GM10248 (cell line): ENCODE results near the gene OR4K14.

Experiments used
- CTCF ChIA-PET: fragments of 300-600 bp; sonication (Branson Sonifier 250); formaldehyde crosslinking; extraction: SDS; loops from one replicate; lab custom pipeline; 2021; ENCODE audit warnings: antibody characterized with exemption; lab: Yijun Ruan, JAX
- POLR2A ChIA-PET: fragments of 350-650 bp; sonication (Branson Sonifier 250); formaldehyde crosslinking; extraction: SDS; loops from one replicate; lab custom pipeline; 2020; ENCODE audit warnings: antibody characterized with exemption; lab: Yijun Ruan, JAX
- DNase-seq: peaks from one replicate; pipeline ENCODE4 v3.0.0; 2012; ENCODE audit errors: extremely low spot score
- CTCF ChIP-seq: IDR thresholded peaks from 2 replicates; pipeline ENCODE4 v1.5.1; 2012; ENCODE audit warnings: mild to moderate bottlenecking, low read depth; ENCODE audit errors: extremely low read depth, missing control alignments, control extremely low read depth

Gene OR4K14

GRCh38 chr14:20019257-20019865 lies at the start of gene OR4K14:
TSS of gene OR4K14 (minus strand) at chr14:20019307. CDS start at chr14:20015193, 4,114 bp downstream.
- ChIA-PET POLR2A (no interaction called here), CTCF (no interaction called here)
- DNase-seq: no peak
- no peak for TF ChIP-seq CTCF

GRCh38 chr14:20059745-20060144 lies 40.6 kb upstream of the OR4K14 start, which contains the start of gene OR4L1:
TSS of gene OR4L1 (plus strand) at chr14:20060045. CDS start at chr14:20060045, 0 bp downstream.
- ChIA-PET POLR2A (no interaction called here), CTCF (no interaction called here)
- TF ChIP-seq CTCF: no peak
- no peak for DNase-seq

DNA sequence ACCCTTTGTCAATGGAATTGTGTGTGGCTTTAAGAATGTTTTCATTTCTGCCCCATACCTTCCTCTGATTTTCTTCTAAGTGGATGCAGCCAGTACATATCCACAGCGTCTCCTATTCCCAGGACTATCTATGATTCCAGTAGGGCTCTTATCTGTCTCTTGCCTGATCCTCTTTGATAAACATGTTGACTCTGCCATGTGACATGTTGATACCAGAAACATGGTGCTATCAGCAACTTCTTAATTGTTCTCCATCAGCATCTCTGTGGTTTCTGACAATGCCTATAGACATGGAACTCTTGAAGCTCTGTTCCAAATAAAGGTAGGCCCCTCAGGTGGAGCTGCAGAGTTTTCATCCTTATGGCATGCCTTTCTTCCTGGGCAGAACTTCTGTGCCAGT lies 29.1 kb upstream of the OR4K14 start:
- ChIA-PET CTCF (no interaction called here), POLR2A (no interaction called here)
- DNase-seq: no peak
- TF ChIP-seq CTCF: no peak

DNA sequence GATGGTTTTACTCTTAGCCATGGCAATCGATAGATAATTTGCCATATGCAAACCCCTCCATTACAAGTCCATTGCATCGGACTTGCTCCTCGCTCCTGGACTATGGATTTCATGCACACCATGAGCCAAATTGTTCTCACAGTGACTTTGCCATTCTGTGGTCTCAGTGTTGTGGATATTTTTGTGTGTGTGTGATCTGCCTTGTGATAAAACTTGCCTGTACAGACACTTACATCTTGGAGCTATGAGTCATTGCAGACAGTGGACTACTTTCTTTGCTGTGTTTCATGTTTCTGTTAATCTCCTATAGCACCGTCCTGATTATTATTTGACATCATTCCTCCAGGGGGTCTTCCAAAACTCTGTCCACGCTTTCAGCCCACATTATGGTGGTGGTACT lies 25.1 kb upstream of the OR4K14 start:
- POLR2A ChIA-PET: no interaction called here
- CTCF ChIA-PET: no interaction called here
- no peak for DNase-seq
- TF ChIP-seq CTCF: no peak

GRCh38 chr14:20035938-20036337 lies 16.8 kb upstream of the OR4K14 start, which contains the start of gene OR4K13:
TSS of gene OR4K13 (minus strand) at chr14:20036038. CDS start at chr14:20034758, 1,280 bp downstream.
- POLR2A ChIA-PET: no interaction called here
- DNase-seq: no peak
- CTCF ChIA-PET: no interaction called here
- TF ChIP-seq CTCF: no peak

GRCh38 chr14:20035449-20035848 lies 16.3 kb upstream of the OR4K14 start:
- DNase-seq: no peak
- CTCF ChIA-PET: no interaction called here
- TF ChIP-seq CTCF: no peak
- POLR2A ChIA-PET: no interaction called here
